Endothelial cell of umbilical vein (primary cell): Measurements from ENCODE around the gene SH2D3C. TPM values are rescaled to one million over a fixed set of nuclear protein-coding genes. Genes with fewer than 3 reads are reported as not detected.

Experiments
- BruUV-seq: library from RNA; stranded (reverse); fragments of 400-500 nt; replicated peaks from 2 replicates; lab custom pipeline; 2021; lab: Mats Ljungman, UMichigan
- CTCF ChIA-PET: fragments of 300-600, 350-600 bp; sonication (Branson Sonifier 250); formaldehyde crosslinking; loops from one replicate; lab custom pipeline; 2021; ENCODE audit warnings: antibody characterized with exemption, inconsistent platforms; lab: Charles Lee
- POLR2A ChIA-PET: fragments of 300-600, 350-600 bp; sonication (Branson Sonifier 250); formaldehyde crosslinking; loops from one replicate; lab custom pipeline; 2021; ENCODE audit warnings: antibody characterized with exemption, inconsistent platforms; lab: Charles Lee
- DNase-seq: peaks from one replicate; pipeline ENCODE4 v3.0.0-alpha.2; 2011; ENCODE audit warnings: low read depth, low spot score
- FAIRE-seq: peaks from 2 replicates; lab custom pipeline; 2011; peaks lifted over from hg19 to GRCh38; lab: Jason Lieb, UNC
- H2AFZ ChIP-seq: 2 replicates; pipeline ENCODE4 v1.6.0; 2012; ENCODE audit warnings: low read depth, low read length, control low read depth, inconsistent platforms
- H3K27ac ChIP-seq: 2 replicates; pipeline ENCODE4 v1.5.1; 2011; ENCODE audit warnings: low read depth, mild to moderate bottlenecking, control low read depth, low read length, moderate library complexity; ENCODE audit not compliant: insufficient read depth
- H3K27me3 ChIP-seq, 2 experiments: 2 replicates each; pipeline versions ENCODE4 v1.6.0 to v1.6.1; 2011; ENCODE audit warnings: low read length in 2 of 2, mixed read lengths in 1 of 2; ENCODE audit not compliant: control insufficient read depth in 2 of 2, insufficient read depth in 2 of 2
- H3K36me3 ChIP-seq, 2 experiments: 2 replicates in 1 of 2; 3 replicates in 1 of 2; pipeline ENCODE4 v1.5.1; 2011; ENCODE audit warnings: low read length in 2 of 2, mild to moderate bottlenecking in 1 of 2, moderate library complexity in 1 of 2; ENCODE audit not compliant: control insufficient read depth in 2 of 2, insufficient read depth in 2 of 2; ENCODE audit errors: extremely low read depth in 1 of 2
- H3K4me1 ChIP-seq: 3 replicates; pipeline ENCODE4 v1.5.1; 2011; ENCODE audit warnings: mild to moderate bottlenecking, low read length; ENCODE audit not compliant: control insufficient read depth, insufficient read depth; ENCODE audit errors: extremely low read depth
- H3K4me2 ChIP-seq: 2 replicates; pipeline ENCODE4 v1.6.1; 2011; ENCODE audit warnings: low read length, control low read depth, mixed read lengths; ENCODE audit not compliant: insufficient read depth
- H3K4me3 ChIP-seq, 3 experiments: fragments of 200-600 bp in 1 of 3; sonication (generic), shearing (Covaris generic) in 1 of 3; replicated peaks in 1 of 3; 2 replicates each; pipeline ENCODE4 v1.5.1; 2011 to 2016; ENCODE audit warnings: control low read depth in 3 of 3, low read length in 3 of 3, mild to moderate bottlenecking in 2 of 3, inconsistent platforms in 1 of 3, low read depth in 1 of 3, moderate library complexity in 1 of 3; ENCODE audit not compliant: insufficient read depth in 1 of 3
- H3K79me2 ChIP-seq: 2 replicates; pipeline ENCODE4 v1.6.0; 2012; ENCODE audit warnings: low read length, inconsistent platforms; ENCODE audit not compliant: control insufficient read depth, insufficient read depth
- H3K9ac ChIP-seq: replicated peaks from 2 replicates; pipeline ENCODE3; 2011; ENCODE audit warnings: low read length, control low read depth; ENCODE audit not compliant: insufficient read depth; ENCODE audit errors: extremely low read depth
- H3K9me1 ChIP-seq: replicated peaks from 3 replicates; pipeline ENCODE4 v1.6.0; 2011; ENCODE audit warnings: mild to moderate bottlenecking, low read length; ENCODE audit not compliant: control insufficient read depth, insufficient read depth; ENCODE audit errors: extremely low read depth
- H3K9me3 ChIP-seq: replicated peaks from 2 replicates; pipeline ENCODE4 v1.5.1; 2012; ENCODE audit warnings: low read length, inconsistent platforms; ENCODE audit not compliant: control insufficient read depth, insufficient read depth
- H4K20me1 ChIP-seq: replicated peaks from 2 replicates; pipeline ENCODE3; 2011; ENCODE audit warnings: mild to moderate bottlenecking, low read length; ENCODE audit not compliant: control insufficient read depth, insufficient read depth; ENCODE audit errors: extremely low read depth
- EZH2 ChIP-seq: IDR thresholded peaks from 2 replicates; pipeline ENCODE4 v1.6.1; 2012; ENCODE audit warnings: borderline replicate concordance, low read depth, mild to moderate bottlenecking, moderate library complexity, low read length, inconsistent platforms; ENCODE audit not compliant: severe bottlenecking
- FOS ChIP-seq: IDR thresholded peaks from 2 replicates; pipeline ENCODE4 v1.6.1; 2011; ENCODE audit warnings: mild to moderate bottlenecking, low read length, moderate library complexity, borderline replicate concordance; ENCODE audit not compliant: insufficient read depth
- GATA2 ChIP-seq: IDR thresholded peaks from 2 replicates; pipeline ENCODE4 v1.7.0; 2011; ENCODE audit warnings: low read depth, mild to moderate bottlenecking, moderate library complexity, mixed read lengths, low read length; ENCODE audit not compliant: insufficient read length, insufficient read depth
- JUN ChIP-seq: IDR thresholded peaks from 2 replicates; pipeline ENCODE4 v1.6.1; 2011; ENCODE audit warnings: borderline replicate concordance, low read depth; ENCODE audit not compliant: insufficient read length, insufficient read depth
- MYC ChIP-seq: IDR thresholded peaks from one replicate; pipeline ENCODE4 v1.6.1; 2011; ENCODE audit warnings: mild to moderate bottlenecking, low read depth, low read length
- POLR2A ChIP-seq: IDR thresholded peaks from 2 replicates; pipeline ENCODE4 v1.6.1; 2012; ENCODE audit warnings: low read depth, mild to moderate bottlenecking, control low read depth, low read length
- POLR2AphosphoS5 ChIP-seq: IDR thresholded peaks from 2 replicates; pipeline ENCODE4 v1.6.1; 2012; ENCODE audit warnings: low read depth, mild to moderate bottlenecking, control low read depth, low read length, moderate library complexity; ENCODE audit not compliant: insufficient read depth
- dilution Hi-C: fragments of 300-500 bp; cut with MboI; formaldehyde crosslinking; loops from one replicate; pipeline ENCODE4 v1.15.0; 2019; ENCODE audit warnings: low sequenced_read_pairs; ENCODE audit not compliant: extremely low pct_ligation_motif_present
- intact Hi-C: fragments of 100-400 bp; cut with micrococcal nuclease; formaldehyde crosslinking; loops from one replicate; pipeline ENCODE4 v1.10.0; 2022
- polyA plus RNA-seq, 4 experiments: library from polyadenylated mRNA; depleted of rRNA in 3 of 4; stranded (reverse) in 3 of 4; unstranded in 1 of 4; fragments of >200 nt; gene quantifications; 2 replicates each; pipeline versions ENCODE4 v1.2.1 to v1.2.3, GENCODE V29; 2011 to 2012; ENCODE audit warnings: missing spikeins in 1 of 4
- total RNA-seq: library from RNA; stranded (reverse); gene quantifications from 2 replicates; pipeline ENCODE4 v1.2.3, GENCODE V29; 2021
- TF ChIP-seq, protein P1 (sequence below): IDR thresholded peaks from 2 replicates; pipeline ENCODE4 v1.6.1; 2011; ENCODE audit not compliant: insufficient read depth, insufficient read length
- TF ChIP-seq, protein P2 (sequence below), 2 donors: IDR thresholded peaks; 1 replicate in 1 of 2; 2 replicates in 1 of 2; pipeline ENCODE4 v1.5.1; 2011; ENCODE audit warnings: low read length in 2 of 2, mild to moderate bottlenecking in 2 of 2, moderate library complexity in 2 of 2, control low read depth in 1 of 2, inconsistent platforms in 1 of 2, low read depth in 1 of 2; ENCODE audit not compliant: insufficient read depth in 1 of 2; ENCODE audit errors: extremely low read depth in 1 of 2

SH2D3C gene
- total and polyA plus RNA-seq, 2 donors (not counting 3 experiments of a cell fraction or from before 2014, with no cell fraction given) = 95.0 to 173 TPM

DNA sequence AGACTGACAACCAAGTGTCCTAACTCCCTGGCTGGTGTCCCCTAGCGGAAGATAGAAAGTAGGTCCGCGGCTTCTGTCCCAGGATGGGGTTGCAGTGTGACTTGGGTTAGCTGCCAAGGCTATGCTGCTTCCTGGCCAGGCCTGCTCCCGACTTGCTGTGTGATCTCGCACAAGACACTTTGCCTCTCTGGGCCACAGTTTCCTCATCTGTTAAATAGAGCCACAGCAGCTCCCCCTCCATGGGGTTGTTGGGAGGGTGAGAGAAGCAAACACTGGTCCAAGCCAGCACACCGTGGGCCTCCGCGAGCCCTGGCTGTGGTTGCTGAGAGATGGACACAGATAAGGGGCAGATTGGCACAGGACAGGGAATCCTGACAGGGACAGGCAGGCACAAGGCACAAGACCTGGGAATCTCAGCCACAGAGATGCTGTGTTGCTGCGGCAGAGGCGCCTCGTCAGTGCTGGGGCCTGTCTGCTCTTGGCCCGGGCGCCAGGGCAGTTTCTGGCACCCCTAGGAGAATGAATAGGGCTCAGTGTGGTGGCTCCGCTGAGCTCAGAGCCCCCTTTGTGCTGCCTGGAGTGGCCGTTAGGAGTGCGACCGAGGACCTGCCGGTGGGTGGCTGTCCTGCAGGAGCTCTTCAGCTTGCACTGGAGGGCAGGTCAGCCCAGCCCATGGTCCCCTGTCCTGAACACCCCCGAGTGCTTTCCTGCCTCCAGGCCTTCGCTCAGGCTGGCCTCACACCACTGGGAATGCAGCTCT is 1.8 kb upstream of the SH2D3C start:
- no peak for TF ChIP-seq GATA2
- TF ChIP-seq JUN = no peak
- TF ChIP-seq MYC = no peak
- TF ChIP-seq POLR2A = no peak
- TF ChIP-seq POLR2AphosphoS5 = no peak
- TF ChIP-seq, protein P1, sequence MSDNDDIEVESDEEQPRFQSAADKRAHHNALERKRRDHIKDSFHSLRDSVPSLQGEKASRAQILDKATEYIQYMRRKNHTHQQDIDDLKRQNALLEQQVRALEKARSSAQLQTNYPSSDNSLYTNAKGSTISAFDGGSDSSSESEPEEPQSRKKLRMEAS = no peak
- no peak for TF ChIP-seq FOS
- TF ChIP-seq EZH2 = no peak
- TF ChIP-seq, protein P2, sequence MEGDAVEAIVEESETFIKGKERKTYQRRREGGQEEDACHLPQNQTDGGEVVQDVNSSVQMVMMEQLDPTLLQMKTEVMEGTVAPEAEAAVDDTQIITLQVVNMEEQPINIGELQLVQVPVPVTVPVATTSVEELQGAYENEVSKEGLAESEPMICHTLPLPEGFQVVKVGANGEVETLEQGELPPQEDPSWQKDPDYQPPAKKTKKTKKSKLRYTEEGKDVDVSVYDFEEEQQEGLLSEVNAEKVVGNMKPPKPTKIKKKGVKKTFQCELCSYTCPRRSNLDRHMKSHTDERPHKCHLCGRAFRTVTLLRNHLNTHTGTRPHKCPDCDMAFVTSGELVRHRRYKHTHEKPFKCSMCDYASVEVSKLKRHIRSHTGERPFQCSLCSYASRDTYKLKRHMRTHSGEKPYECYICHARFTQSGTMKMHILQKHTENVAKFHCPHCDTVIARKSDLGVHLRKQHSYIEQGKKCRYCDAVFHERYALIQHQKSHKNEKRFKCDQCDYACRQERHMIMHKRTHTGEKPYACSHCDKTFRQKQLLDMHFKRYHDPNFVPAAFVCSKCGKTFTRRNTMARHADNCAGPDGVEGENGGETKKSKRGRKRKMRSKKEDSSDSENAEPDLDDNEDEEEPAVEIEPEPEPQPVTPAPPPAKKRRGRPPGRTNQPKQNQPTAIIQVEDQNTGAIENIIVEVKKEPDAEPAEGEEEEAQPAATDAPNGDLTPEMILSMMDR (IDR thresholded peaks at IDR 0.05; ENCODE audit: extremely low read depth in 1 of 2, insufficient read depth in 1 of 2, low read depth in 1 of 2, low read length in 2 of 2) = no peak
- H3K9ac ChIP-seq = no peak overlapping the region
- no peak overlapping the region for H2AFZ ChIP-seq
- H4K20me1 ChIP-seq = no peaks in the 10 kb centered on the region
- ChIA-PET POLR2A (no interaction called here), CTCF (interaction anchor here (1.5 to 8.8 kb wide), 2 partner anchors 14 to 46 kb away, joined by 6 to 167 read pairs; partner anchors contain the start of gene TOR2A)
- no peak for FAIRE-seq
- no peaks in the 10 kb centered on the region for H3K9me1 ChIP-seq
- H3K4me1 ChIP-seq = peaks cover 34% of the 10 kb centered on the region
- no peak overlapping the region for H3K27ac ChIP-seq
- intact Hi-C loops = no loop called here
- H3K27me3 ChIP-seq = no peaks in the 10 kb centered on the region
- H3K4me2 ChIP-seq = no peak overlapping the region
- no TSS peak for BruUV-seq
- H3K4me3 ChIP-seq = no peak overlapping the region
- no peak for DNase-seq
- H3K9me3 ChIP-seq = no peaks in the 10 kb centered on the region
- no peaks in the 10 kb centered on the region for H3K79me2 ChIP-seq
- dilution Hi-C loops = no loop called here
- no peaks in the 10 kb centered on the region for H3K36me3 ChIP-seq
